HG02642 (cell line): ENCODE results near the gene BOC.

Experiments
- ATAC-seq: cut with Tn5 transposase; IDR thresholded peaks from one replicate; pipeline ENCODE4 v1.9.1; 2021; ENCODE audit warnings: mild to moderate bottlenecking; ENCODE audit not compliant: unreplicated experiment, poor library complexity

Gene BOC

GRCh38 chr3:113221721-113222257 is 10.4 kb downstream of the BOC start:
- no peak for ATAC-seq

- ATAC-seq = no peak
Measured at GRCh38 chr3:113222451-113223086, 11.2 kb downstream of the BOC start.

- no peak for ATAC-seq
Measured at GRCh38 chr3:113223475-113224281, 12.3 kb downstream of the BOC start.

GRCh38 chr3:113225286-113225685 is 13.9 kb downstream of the BOC start:
- ATAC-seq = no peak

- no peak for ATAC-seq
Measured at GRCh38 chr3:113226491-113226890, 15.1 kb downstream of the BOC start.

GRCh38 chr3:113227146-113227545 is 15.8 kb downstream of the BOC start:
- no peak for ATAC-seq

- no peak for ATAC-seq
Measured at GRCh38 chr3:113228498-113229286, 17.3 kb downstream of the BOC start.

- no peak for ATAC-seq
Measured at GRCh38 chr3:113231391-113231790, 20.0 kb downstream of the BOC start.

- no peak for ATAC-seq
Measured at GRCh38 chr3:113231827-113232253, 20.5 kb downstream of the BOC start.

GRCh38 chr3:113232342-113232741 is 21.0 kb downstream of the BOC start:
- no peak for ATAC-seq

GRCh38 chr3:113233497-113233896 is 22.1 kb downstream of the BOC start:
- ATAC-seq = no peak

GRCh38 chr3:113234028-113234427 is 22.7 kb downstream of the BOC start:
- ATAC-seq = no peak

GRCh38 chr3:113234688-113235260 is 23.4 kb downstream of the BOC start:
- no peak for ATAC-seq

GRCh38 chr3:113238503-113238902 is 27.1 kb downstream of the BOC start:
- no peak for ATAC-seq

- no peak for ATAC-seq
Measured at GRCh38 chr3:113240841-113241240, 29.5 kb downstream of the BOC start.

- no peak for ATAC-seq
Measured at GRCh38 chr3:113241292-113242095, 30.1 kb downstream of the BOC start.

- ATAC-seq = no peak
Measured at GRCh38 chr3:113242096-113242581, 30.8 kb downstream of the BOC start.

- ATAC-seq = no peak
Measured at GRCh38 chr3:113243071-113243470, 31.7 kb downstream of the BOC start.

- ATAC-seq = no peak
Measured at GRCh38 chr3:113243846-113244245, 32.5 kb downstream of the BOC start.
